ENCODE measurements around the gene APOL1.

DNA sequence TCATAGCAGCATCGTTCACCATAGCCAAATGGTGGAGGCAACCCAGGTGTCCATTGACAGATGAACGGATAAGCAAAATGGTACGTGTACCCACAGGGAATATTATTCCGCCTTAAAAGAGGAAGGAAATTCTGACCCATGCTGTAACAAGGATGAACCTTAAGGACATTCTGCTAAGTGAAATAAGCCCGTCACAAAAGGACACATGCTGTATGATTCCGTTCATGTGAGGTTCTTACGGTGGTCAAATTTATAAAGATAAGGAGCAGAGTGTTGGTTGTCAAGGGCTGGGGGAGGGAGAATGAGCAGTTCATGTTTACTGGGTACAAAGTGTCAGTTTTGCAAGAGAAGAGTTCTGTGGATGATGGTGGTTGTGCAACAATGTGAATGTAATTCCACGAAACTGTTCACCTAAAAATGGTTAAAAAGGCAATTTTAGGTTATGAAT, 26.3 kb downstream of the APOL1 start:
- TF ChIP-seq CTCF (IDR thresholded peaks at IDR 0.05) (no peak), EP300 (IDR thresholded peaks at IDR 0.05) (no peak), POLR2A (IDR thresholded peaks at IDR 0.05; ENCODE audit: low read depth) (no peak)
